SK-N-DZ (cell line): ENCODE data around the gene SHBG. TPM values are rescaled to one million over a fixed set of nuclear protein-coding genes. Genes with fewer than 3 reads are reported as not detected.
"Not testable (repeated sequence)": the region's sequence is repeated elsewhere in the genome, so short reads cannot be mapped to it uniquely, and the experiment has no call there.

Experiments used
- DNase-seq: peaks from one replicate; pipeline ENCODE4 v3.0.0-alpha.2; 2015; ENCODE audit warnings: low spot score
- polyA plus RNA-seq, 2 experiments: library from polyadenylated mRNA; depleted of rRNA; stranded (reverse); fragments of >200 nt; gene quantifications; 2 replicates each; pipeline ENCODE4 v1.2.3, GENCODE V29; 2014

The SHBG gene, protein sequence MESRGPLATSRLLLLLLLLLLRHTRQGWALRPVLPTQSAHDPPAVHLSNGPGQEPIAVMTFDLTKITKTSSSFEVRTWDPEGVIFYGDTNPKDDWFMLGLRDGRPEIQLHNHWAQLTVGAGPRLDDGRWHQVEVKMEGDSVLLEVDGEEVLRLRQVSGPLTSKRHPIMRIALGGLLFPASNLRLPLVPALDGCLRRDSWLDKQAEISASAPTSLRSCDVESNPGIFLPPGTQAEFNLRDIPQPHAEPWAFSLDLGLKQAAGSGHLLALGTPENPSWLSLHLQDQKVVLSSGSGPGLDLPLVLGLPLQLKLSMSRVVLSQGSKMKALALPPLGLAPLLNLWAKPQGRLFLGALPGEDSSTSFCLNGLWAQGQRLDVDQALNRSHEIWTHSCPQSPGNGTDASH
- polyA plus RNA-seq (2014; cell fraction: cytosol; rRNA removed), result not detected in 2 replicates
- not detected in 2 replicates for polyA plus RNA-seq (2014; cell fraction: nucleus; rRNA removed)

DNA sequence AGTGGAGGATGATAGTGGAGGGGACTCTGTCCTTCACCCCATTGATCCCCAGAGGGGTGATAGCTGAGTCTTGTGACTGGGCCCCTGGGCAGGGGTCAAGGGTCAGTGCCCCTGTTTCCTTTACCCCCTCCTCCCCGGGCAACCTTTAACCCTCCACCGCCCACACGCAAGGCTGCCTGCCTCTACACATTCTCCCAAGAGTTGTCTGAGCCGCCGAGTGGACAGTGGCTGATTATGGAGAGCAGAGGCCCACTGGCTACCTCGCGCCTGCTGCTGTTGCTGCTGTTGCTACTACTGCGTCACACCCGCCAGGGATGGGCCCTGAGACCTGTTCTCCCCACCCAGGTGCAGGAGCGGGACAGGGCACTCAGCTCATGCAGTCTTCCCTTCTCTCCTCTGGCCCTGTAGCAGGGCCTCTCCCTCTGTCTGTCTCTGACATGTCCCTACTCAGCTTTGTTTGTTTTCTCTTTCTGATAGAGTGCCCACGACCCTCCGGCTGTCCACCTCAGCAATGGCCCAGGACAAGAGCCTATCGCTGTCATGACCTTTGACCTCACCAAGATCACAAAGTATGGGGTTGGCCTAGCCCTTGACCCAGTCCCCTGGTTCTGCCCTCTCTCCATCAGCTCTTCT is at the start of gene SHBG:
TSS of gene SHBG (plus strand) at position 197 of the 633 bp plus-strand sequence. CDS start at position 235, 38 bp downstream.
- DNase-seq, result no peak

DNA sequence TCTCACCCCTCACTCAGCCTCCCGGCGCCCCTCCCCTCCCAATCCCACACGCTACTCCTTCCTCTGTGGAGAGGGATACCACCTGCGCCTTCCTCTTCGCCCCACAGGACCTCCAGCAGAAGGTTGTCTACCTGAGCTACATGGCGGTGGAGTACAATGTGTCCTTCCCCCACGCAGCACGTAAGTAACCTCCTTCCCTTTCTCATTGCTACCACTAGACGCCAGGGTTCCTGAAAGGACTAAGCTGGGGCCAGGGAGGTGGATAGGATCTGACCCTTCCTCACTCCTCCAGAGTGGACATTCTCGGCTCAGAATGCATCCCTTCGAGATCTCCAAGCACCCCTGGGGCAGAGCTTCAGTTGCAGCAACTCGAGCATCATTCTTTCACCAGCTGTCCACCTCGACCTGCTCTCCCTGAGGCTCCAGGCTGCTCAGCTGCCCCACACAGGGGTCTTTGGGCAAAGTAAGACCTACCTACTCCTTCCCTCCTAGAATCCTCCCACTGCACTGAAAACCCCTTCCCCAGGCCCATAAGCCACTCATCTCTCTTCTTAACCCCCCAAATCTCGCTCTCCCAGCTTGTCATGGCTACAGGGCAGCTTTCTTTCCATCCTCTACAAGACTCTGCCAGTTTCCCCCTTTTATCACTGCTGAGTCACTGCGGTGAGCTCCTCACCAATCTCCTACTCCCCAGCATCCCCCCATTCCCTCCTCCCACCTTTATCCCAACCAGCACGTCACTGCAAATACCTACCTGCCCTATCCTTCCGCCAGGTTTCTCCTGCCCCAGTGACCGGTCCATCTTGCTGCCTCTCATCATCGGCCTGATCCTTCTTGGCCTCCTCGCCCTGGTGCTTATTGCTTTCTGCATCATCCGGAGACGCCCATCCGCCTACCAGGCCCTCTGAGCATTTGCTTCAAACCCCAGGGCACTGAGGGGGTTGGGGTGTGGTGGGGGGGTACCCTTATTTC is 49.0 kb upstream of the SHBG start:
- no peak for DNase-seq

DNA sequence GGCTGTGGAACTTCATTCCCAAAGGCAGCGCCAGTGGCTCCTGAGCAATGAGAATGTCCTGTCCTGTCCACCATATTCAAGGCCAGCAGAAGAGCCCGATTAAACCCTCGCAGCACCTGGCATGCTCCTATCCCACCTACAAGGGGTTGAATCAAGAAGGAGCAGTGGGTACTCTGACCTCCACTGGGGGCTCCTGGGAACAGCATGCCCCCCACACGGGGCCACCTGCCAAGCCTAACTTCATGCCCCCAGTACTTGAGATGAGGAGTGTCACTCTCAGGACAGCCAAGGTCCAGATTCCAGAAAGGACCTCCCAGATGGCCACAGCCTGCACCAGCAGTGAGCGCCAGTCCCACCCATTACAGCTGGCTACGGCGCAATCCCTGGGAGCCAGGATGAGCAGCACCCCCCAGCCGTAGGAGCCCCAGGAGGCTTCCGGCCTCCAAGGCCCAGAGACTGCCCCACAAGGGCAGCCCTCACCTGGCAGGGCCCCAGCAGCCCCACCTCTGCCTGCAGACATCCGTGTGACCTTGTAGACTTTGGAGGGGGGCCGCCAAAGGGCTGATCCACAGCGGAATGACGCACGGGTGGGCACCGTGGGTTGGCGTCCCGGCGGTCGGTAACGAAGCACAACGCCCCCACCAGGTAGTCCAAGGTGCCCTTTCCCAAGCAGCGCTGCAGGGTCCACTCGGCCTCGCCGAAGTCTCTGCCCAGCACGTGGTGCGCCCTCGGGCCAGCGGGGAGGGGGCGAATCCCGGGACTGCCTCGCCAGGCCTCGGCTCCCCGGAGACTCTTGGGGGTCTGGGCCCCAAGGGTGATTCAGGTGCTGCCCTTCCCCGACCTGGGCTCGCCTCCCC is 47.3 kb upstream of the SHBG start:
- no peak for DNase-seq

DNA sequence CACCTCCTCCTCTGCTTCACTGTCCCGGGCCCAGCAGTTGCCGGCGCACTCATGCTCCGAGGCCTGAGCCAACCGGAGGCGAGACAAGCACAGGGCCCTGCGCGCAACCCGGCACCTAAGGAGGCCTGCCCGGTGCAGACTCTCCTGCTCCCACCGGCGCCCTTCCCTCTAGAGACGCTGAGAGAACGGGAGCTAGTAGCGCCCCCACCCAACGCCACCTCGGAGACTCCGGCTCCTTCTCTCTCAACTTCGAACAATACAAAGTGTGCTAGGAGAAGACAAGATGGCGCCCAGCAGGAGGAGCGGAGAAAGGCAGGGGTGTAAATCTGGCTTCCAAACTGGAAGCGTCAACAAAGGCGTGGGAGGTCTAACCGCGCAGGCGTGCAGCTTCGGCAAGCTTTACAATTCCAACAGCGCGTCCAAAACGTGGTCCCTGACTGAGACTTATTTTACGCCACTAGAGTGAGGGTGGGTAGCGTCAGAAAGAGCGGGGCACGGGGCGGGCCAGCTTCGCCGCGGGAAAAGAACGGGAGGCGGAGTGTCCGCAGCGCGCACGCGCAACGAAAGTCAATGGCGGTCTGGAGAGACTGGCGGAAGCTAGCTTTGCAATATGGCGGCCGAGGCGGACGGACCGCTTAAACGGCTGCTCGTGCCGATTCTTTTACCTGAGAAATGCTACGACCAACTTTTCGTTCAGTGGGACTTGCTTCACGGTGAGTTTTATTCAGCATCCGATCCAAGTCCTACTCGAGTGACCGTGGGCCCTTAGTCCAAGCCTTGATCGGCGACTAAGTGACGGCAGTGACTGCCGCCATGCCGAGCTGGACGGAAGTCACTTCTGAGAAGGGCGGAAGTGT is 46.5 kb upstream of the SHBG start, which contains the start of gene MPDU1:
TSS of gene MPDU1 (plus strand) at position 600 of the 857 bp plus-strand sequence. CDS start at position 611, 11 bp downstream.
- peak; percentile 98 for DNase-seq

DNA sequence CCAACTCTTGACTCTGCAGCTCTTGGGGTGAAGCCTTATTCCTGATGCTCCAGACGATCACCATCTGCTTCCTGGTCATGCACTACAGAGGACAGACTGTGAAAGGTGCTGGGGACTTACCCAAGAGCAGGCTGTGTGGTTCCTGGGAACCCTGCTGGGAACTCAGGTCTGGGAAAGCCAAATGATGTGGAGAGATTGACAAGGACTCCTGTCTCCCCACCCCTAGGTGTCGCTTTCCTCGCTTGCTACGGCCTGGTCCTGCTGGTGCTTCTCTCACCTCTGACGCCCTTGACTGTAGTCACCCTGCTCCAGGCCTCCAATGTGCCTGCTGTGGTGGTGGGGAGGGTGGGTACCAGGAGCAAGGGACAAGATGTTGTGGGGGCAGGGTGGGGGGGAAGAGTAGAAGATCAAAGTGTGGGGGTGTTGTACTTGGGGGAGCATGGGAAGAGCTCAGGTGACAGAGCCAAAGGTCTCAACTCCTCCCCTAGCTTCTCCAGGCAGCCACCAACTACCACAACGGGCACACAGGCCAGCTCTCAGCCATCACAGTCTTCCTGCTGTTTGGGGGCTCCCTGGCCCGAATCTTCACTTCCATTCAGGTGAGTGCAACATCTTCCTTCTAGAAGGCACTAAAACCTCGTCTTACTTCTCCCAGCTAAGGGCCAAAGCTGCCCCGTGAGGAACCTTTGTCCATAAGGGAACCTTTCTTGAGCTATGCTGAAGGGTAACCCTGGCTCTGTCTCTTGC is 43.1 kb upstream of the SHBG start:
- no peak for DNase-seq

DNA sequence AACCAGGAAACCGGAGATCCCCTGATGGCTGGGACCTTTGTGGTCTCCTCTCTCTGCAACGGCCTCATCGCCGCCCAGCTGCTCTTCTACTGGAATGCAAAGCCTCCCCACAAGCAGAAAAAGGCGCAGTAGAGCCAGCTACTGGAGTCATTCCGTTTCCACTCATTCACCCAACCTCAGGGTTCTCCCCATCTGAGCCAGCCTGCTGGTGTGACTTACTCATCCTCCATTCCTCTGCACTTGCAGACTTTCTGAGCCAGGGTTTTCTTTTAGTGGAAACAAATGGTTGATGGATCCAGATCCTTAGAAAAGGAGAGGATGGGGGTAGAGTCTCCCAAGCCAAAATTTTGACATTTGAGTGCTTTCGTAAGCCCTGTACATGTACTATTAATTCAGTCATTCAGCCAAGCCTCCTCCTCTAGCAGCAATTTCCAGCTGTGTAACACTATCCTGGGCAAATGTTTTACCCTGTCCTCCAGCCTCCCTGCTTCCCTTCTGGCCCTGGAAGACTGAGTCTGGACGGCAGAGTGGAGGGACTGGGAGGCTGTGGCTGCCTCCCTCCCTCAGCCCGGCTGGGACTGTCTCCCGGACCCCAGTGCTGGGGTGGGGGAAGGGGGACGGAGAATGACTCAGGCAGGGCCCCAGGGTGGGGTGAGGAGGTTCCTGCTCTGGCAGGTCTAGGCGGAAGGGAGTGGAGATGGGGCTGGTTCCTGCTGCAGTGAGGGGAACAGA is 42.3 kb upstream of the SHBG start:
- no peak for DNase-seq

DNA sequence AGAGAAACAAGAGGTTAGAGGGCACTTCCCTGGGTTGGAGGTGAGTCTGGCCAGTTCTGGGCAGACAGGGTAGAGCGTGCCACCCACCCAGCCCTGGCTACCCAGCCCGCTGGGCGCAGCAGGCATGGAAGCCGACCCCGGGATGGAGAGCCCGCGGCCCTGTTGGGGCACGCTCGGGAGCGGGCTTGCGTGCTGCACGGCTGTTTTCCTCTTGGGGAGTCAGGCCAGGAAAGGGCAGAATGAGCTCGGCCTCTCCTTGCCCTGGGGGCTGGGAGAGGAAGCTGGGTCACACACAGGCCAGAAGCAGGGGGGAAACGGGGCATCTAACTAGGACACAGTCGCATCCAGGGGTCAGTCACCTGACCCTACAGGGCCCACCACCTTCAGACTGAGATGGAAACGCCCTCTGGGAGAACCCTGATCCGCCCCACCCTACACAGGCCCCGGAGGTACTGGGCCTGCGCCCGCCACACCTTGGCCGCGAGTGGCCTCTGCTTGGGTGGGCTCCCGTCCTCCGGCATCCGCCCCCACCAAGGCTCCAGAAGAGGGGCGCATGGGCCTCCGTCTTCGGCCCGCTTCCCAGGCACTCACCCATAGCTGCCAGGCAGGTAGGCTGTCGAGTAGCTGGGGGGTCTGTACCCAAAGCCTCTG is 41.3 kb upstream of the SHBG start:
- no peak for DNase-seq

DNA sequence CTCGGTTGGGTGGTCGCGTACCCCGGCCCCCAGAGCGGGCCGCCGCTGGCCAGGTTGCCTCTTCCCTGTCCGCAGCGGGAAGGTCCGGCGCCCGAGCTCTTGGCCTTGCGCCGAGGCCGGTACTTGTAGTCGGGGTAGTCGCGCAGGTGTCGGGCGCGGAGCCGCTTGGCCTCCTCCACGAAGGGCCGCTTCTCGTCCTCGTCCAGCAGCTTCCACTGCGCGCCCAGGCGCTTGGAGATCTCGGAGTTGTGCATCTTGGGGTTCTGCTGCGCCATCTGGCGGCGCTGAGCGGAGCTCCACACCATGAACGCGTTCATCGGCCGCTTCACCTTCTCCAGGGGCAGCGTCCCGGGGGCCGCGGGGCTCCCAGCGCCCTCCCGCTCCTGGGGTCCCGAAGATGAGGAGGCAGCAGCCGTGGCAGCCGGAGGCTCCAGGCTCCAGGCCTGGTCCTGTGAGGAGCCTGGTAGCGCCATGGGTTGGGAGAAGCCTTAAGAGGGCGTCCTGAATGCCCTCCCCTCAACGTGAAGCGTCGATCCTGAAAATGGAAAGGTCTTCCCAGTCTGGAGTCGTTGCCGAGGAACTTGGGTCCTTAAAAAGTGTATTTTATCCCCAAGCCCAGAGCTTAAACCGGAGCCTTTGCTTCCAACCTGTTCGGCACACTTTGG is 40.6 kb upstream of the SHBG start:
- DNase-seq, result no peak

DNA sequence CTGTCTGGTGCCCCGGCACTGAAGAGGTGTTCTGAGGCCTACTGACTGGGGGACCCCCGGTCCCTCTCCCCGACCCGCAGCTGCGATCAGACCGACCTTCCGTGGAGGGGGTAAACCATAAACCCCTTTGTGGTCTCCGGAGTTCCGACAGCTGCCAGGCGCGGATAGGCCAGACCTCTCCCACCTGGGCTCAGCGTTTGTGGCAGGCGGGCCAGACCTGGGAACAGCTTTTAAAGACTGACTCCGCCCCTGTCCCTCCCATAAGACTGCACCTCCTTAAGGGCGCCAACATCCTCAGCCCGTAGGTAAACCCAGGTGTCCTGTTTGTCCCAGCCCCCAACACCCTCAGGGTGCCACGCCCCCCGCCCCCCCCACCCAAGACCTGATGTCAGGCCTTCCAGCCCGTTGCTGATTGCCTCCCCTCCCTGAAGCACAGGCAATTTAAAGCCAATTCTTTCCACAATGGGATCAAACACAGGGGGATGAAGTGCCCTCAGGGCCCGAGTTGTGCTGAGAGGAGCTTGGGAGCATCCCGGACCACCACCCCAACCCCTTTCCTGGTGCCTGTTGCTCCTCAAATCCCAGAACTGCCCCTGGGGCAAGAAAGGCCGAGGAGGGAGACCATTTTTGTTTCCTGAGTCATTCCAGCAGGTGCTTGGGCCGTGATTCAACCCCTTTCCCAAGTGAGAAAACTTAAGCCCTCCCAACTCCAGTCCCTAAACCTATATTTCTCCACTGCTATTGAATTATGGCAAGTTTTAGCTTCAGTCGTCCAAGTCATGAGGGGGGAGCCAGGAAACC is 39.8 kb upstream of the SHBG start, which contains the start of gene SOX15:
TSS of gene SOX15 (minus strand) at position 204 of the 801 bp plus-strand sequence. CDS start 418 bp downstream, outside the sequence.
- DNase-seq, result no peak

DNA sequence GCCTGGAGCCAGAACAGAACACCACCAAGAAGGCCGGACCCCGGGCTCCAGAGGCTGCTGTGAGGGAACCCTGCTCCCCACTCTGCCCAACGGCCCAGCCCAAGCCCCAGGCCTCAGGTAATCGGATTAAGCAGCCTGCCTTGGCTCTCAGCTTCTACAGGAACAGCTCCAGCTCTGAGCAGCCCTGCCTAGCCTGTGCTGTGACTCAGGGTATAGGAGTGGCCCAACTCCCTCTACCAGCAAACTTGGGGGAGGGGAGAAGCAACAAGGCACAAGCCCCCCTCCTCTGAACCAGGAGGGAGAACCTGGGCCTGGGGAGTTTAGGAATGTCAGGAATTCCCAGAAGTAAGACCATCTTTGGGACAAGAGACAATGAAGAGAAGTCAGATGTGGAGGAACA is 39.2 kb upstream of the SHBG start:
- no peak for DNase-seq

DNA sequence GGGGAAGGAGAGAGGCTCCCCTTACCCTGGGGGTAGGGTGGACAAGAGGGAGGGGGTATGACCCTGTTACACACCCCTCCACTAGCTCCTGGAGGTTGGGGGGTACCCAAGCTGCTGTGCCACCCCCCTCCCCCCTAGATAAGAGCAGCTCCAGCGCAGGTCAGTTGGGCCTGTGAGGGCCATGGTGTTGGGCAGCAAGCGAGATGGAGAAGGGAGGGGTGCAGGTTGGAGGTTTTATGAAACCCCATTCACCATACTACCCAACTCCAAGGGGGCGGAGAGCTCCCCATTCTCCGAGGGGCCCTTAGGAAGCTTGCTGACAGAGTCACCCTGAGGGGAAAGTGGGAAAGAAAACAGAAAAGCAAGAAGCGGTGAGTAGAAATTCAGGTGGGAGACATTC is 38.3 kb upstream of the SHBG start:
- no peak for DNase-seq

DNA sequence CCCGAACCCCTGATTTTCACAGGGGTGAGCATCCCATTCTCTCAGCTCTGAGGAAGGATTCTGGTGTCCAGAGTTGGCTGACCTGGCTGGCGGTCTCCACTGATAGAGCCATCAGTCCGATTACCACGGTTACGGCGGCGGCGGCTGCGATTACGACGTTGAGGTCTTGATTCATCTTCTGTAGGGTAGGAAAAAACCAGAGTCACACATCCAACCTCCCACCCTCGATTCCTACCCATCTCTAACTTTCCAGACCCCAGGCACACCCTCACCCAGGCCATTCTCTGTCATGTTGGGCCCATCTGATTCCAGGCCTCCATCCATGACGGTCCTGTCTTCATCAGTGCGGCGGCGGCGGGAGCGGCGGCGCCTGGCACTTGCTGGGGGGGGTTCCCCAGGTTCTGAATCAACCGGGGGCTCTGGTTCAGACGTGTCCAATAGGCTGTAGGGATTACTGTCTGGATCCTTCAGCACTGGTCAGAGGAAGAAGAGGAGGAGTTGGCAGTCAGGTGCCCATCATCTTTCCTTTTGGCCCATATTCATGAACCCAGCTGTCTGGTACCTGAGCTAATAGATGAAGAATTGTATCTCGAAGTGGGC is 37.4 kb upstream of the SHBG start:
- DNase-seq, result no peak

DNA sequence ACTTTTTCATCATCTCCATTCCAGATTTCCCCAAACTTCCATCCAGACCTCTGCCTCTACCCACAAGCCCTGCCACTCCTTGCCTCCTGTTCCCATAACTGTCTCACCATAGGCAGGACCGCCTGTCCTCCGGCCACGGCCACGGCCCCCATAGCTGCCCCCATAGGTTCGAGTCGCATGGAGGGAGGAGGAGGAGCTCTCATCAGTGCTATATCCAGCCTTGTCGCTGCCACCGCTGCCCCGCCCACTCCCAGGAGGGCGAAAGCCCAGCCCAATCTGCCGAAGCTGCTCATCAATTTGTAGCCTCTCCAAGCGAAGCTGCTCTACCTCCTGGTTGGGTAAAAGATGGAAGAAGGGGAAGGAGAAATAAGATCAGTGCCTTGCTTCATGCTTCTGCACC is 36.6 kb upstream of the SHBG start:
- DNase-seq, result no peak

DNA sequence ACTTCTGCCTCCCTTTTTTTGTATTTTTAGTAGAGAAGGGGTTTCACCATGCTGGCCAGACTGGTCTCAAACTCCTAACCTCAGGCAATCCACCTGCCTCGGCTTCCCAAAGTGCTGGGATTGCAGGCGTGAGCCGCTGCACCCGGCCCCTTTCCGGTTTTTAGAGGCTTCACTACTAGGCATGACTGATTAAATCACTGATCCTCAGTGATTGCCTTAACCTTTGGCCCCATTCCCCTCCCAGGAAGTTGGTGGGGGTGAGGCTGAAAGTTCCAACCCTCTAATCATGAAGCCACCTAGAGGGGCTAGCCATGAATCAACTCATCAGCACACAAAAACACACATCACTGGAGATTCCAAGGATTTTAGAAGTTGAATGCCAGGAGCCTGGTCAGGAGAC is 32.4 kb upstream of the SHBG start:
- not testable (repeated sequence) for DNase-seq

DNA sequence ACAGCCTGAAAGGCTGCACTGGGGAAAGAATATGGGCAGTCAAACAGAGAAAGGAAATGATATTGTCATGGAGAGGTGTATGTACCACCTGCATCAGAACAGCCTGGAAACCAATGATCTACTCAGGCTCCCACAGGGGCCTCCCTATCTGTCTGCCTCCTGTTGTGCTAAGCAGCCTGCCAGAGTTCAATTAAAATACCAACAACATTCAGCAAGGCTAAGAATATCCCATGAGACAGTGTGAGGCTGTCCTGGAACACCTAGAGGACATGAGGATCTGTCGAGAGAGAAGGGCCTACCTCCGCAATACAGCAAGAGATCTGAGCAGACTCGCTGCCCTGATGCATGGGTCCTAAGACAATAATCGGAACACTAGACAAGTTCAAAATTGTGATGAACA is 23.7 kb upstream of the SHBG start:
- no peak for DNase-seq

DNA sequence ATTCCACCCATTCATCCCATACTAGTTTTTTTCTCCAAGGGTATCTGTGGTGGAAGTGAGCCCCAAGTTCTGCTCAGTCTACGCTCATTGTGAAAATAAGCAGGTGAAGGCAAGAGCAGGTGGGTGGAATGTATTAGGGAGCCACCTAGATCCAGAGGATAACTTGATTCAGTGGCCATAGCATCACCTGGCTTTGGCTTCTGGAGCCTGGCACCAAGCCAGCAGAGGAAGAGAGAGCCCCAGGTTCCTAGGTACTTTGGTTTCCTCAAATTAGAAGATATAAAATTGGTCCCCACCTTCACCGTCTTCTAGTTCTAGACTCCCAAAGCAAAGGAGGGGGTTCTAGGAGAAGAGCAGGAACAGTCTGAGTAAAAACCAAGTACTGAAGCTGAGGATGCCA is 19.3 kb upstream of the SHBG start:
- DNase-seq, result no peak
